HEK293 (cell line): ENCODE results near the gene BIRC6.
A peak's percentile ranks its signal among the peaks of the same experiment; 100 is the strongest.

Experiments used
- CTCF ChIA-PET: fragments of 350-600 bp; formaldehyde crosslinking; extraction: SDS; loops from one replicate; lab custom pipeline; 2021; ENCODE audit warnings: antibody characterized with exemption; lab: Yijun Ruan, JAX
- POLR2A ChIA-PET: fragments of 300-600 bp; formaldehyde crosslinking; extraction: SDS; loops from one replicate; lab custom pipeline; 2020; ENCODE audit warnings: antibody characterized with exemption, inconsistent platforms; lab: Yijun Ruan, JAX
- H3K27ac ChIP-seq: fragments of 200-500 bp; sonication (Bioruptor generic); 2 replicates; pipeline ENCODE4 v1.5.1; 2014; ENCODE audit warnings: low read depth, low read length, control low read depth, inconsistent platforms; ENCODE audit errors: extremely low read depth
- H3K36me3 ChIP-seq, 2 experiments: fragments of 200-500 bp in 1 of 2; sonication (Bioruptor generic) in 1 of 2; 1 replicate in 1 of 2; 2 replicates in 1 of 2; pipeline ENCODE4 v1.5.1; 2014 to 2017; ENCODE audit warnings: inconsistent platforms in 2 of 2, low read length in 2 of 2; ENCODE audit not compliant: control insufficient read depth in 2 of 2, insufficient read depth in 1 of 2
- H3K4me1 ChIP-seq: fragments of 200-500 bp; sonication (Bioruptor generic); 2 replicates; pipeline ENCODE4 v1.5.1; 2014; ENCODE audit warnings: mild to moderate bottlenecking, low read length, inconsistent platforms; ENCODE audit not compliant: control insufficient read depth, insufficient read depth
- H3K4me3 ChIP-seq: 2 replicates; pipeline ENCODE4 v1.5.1; 2011; ENCODE audit warnings: low read depth, mild to moderate bottlenecking, control low read depth, low read length, moderate library complexity
- H3K9me3 ChIP-seq: fragments of 200-500 bp; sonication (Bioruptor generic); 2 replicates; pipeline ENCODE4 v1.5.1; 2014; ENCODE audit warnings: low read depth, low read length, inconsistent platforms; ENCODE audit not compliant: control insufficient read depth, insufficient read depth
- MYNN ChIP-seq: fragments of 450-650 bp; formaldehyde crosslinking; IDR thresholded peaks from 2 replicates; pipeline ENCODE4 v1.5.1; 2016; ENCODE audit warnings: missing biosample characterization, missing genetic modification characterization, borderline replicate concordance
- SETDB1 ChIP-seq: IDR thresholded peaks from one replicate; pipeline ENCODE4 v1.6.1; 2017; ENCODE audit warnings: mild to moderate bottlenecking, low read length, moderate library complexity, mixed read lengths; ENCODE audit not compliant: insufficient read length
- ZFHX2 ChIP-seq: fragments of 450-650 bp; formaldehyde crosslinking; conservative IDR thresholded peaks from 2 replicates; pipeline ENCODE4 v1.5.1; 2016; ENCODE audit warnings: missing biosample characterization, missing genetic modification characterization
- ZNF114 ChIP-seq: fragments of 450-650 bp; formaldehyde crosslinking; IDR thresholded peaks from 2 replicates; pipeline ENCODE4 v1.5.0; 2017; ENCODE audit warnings: missing biosample characterization, missing genetic modification characterization
- ZNF132 ChIP-seq: fragments of 450-650 bp; formaldehyde crosslinking; IDR thresholded peaks from 2 replicates; pipeline ENCODE4 v1.5.1; 2017; ENCODE audit warnings: missing biosample characterization, missing genetic modification characterization, borderline replicate concordance
- ZNF155 ChIP-seq: fragments of 450-650 bp; formaldehyde crosslinking; IDR thresholded peaks from 2 replicates; pipeline ENCODE4 v1.5.1; 2016; ENCODE audit warnings: missing biosample characterization, missing genetic modification characterization
- ZNF223 ChIP-seq: fragments of 450-650 bp; formaldehyde crosslinking; IDR thresholded peaks from 2 replicates; pipeline ENCODE4 v1.5.1; 2016; ENCODE audit warnings: missing biosample characterization, missing genetic modification characterization
- ZNF473 ChIP-seq: fragments of 450-650 bp; formaldehyde crosslinking; IDR thresholded peaks from 2 replicates; pipeline ENCODE4 v1.5.1; 2017; ENCODE audit warnings: missing biosample characterization, missing genetic modification characterization
- ZNF555 ChIP-seq: fragments of 450-650 bp; formaldehyde crosslinking; conservative IDR thresholded peaks from 2 replicates; pipeline ENCODE4 v1.5.1; 2017; ENCODE audit warnings: missing biosample characterization, mild to moderate bottlenecking, missing genetic modification characterization, inconsistent platforms
- ZNF677 ChIP-seq: fragments of 450-650 bp; IDR thresholded peaks from 2 replicates; pipeline ENCODE4 v1.5.0; 2018; ENCODE audit warnings: missing biosample characterization, mild to moderate bottlenecking, missing genetic modification characterization, moderate library complexity
- ZSCAN30 ChIP-seq: fragments of 450-650 bp; IDR thresholded peaks from 2 replicates; pipeline ENCODE4 v1.5.1; 2018; ENCODE audit warnings: missing biosample characterization, mild to moderate bottlenecking, missing genetic modification characterization, moderate library complexity
- TF ChIP-seq, protein P1 (sequence below): fragments of 450-650 bp; IDR thresholded peaks from 2 replicates; pipeline ENCODE4 v1.5.1; 2018; ENCODE audit warnings: missing biosample characterization, missing genetic modification characterization
- TF ChIP-seq, protein P2 (sequence below): fragments of 450-650 bp; formaldehyde crosslinking; IDR thresholded peaks from 2 replicates; pipeline ENCODE4 v1.5.1; 2016; ENCODE audit warnings: missing biosample characterization, missing genetic modification characterization
- TF ChIP-seq, protein P3 (sequence below): fragments of 450-650 bp; formaldehyde crosslinking; IDR thresholded peaks from 2 replicates; pipeline ENCODE4; 2016; ENCODE audit warnings: missing biosample characterization, missing genetic modification characterization
- TF ChIP-seq, protein P4 (sequence below): fragments of 450-650 bp; formaldehyde crosslinking; IDR thresholded peaks from 2 replicates; pipeline ENCODE4 v1.5.1; 2016; ENCODE audit warnings: missing biosample characterization, missing genetic modification characterization
- TF ChIP-seq, protein P5 (sequence below): fragments of 450-650 bp; formaldehyde crosslinking; IDR thresholded peaks from 2 replicates; pipeline ENCODE4 v1.5.1; 2017; ENCODE audit warnings: missing biosample characterization, missing genetic modification characterization
- TF ChIP-seq, protein P6 (sequence below): fragments of 450-650 bp; formaldehyde crosslinking; IDR thresholded peaks from 2 replicates; pipeline ENCODE4 v1.5.1; 2016; ENCODE audit warnings: missing biosample characterization, missing genetic modification characterization

The BIRC6 gene

DNA sequence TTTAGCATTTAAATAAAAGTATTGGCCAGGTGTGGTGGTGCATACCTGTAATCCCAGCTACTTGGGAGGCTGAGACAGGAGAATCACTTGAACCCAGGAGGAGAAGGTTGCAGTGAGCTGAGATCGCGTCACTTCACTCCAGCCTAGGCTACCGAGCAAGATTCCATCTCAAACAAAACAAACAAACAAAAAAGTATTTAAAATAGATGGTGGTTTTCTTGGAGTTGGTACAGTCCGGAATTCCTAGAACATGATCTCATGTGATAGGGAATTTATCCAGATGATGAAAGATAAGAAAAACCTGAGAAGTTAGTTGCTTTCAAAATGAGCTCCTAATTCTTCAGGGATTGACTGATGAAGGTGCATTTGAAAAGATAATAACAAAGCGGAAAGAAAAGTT lies 62.0 kb downstream of the BIRC6 start:
- no peaks in the 10 kb centered on the region for H3K4me1 ChIP-seq
- peaks cover 18 to 36% of the 10 kb centered on the region in 2 experiments for H3K36me3 ChIP-seq
- no peak overlapping the region for H3K27ac ChIP-seq
- POLR2A ChIA-PET: interaction anchor here (0.7 kb wide), 1 partner anchor 580 kb away, joined by 4 read pairs; no protein-coding TSS in a partner anchor
- H3K9me3 ChIP-seq: no peaks in the 10 kb centered on the region
- TF ChIP-seq, protein P1, sequence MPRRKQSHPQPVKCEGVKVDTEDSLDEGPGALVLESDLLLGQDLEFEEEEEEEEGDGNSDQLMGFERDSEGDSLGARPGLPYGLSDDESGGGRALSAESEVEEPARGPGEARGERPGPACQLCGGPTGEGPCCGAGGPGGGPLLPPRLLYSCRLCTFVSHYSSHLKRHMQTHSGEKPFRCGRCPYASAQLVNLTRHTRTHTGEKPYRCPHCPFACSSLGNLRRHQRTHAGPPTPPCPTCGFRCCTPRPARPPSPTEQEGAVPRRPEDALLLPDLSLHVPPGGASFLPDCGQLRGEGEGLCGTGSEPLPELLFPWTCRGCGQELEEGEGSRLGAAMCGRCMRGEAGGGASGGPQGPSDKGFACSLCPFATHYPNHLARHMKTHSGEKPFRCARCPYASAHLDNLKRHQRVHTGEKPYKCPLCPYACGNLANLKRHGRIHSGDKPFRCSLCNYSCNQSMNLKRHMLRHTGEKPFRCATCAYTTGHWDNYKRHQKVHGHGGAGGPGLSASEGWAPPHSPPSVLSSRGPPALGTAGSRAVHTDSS (tag by site-specific recombination): no peak
- TF ChIP-seq SETDB1 (peak; percentile 23), ZNF555 (no peak), ZNF155 (no peak), ZNF473 (tag by site-specific recombination) (no peak), ZNF677 (no peak)
- TF ChIP-seq, protein P2, sequence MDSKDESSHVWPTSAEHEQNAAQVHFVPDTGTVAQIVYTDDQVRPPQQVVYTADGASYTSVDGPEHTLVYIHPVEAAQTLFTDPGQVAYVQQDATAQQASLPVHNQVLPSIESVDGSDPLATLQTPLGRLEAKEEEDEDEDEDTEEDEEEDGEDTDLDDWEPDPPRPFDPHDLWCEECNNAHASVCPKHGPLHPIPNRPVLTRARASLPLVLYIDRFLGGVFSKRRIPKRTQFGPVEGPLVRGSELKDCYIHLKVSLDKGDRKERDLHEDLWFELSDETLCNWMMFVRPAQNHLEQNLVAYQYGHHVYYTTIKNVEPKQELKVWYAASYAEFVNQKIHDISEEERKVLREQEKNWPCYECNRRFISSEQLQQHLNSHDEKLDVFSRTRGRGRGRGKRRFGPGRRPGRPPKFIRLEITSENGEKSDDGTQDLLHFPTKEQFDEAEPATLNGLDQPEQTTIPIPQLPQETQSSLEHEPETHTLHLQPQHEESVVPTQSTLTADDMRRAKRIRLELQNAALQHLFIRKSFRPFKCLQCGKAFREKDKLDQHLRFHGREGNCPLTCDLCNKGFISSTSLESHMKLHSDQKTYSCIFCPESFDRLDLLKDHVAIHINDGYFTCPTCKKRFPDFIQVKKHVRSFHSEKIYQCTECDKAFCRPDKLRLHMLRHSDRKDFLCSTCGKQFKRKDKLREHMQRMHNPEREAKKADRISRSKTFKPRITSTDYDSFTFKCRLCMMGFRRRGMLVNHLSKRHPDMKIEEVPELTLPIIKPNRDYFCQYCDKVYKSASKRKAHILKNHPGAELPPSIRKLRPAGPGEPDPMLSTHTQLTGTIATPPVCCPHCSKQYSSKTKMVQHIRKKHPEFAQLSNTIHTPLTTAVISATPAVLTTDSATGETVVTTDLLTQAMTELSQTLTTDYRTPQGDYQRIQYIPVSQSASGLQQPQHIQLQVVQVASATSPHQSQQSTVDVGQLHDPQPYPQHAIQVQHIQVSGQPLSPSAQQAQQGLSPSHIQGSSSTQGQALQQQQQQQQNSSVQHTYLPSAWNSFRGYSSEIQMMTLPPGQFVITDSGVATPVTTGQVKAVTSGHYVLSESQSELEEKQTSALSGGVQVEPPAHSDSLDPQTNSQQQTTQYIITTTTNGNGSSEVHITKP (tag by site-specific recombination): peak; percentile 76
- CTCF ChIA-PET: no interaction called here
- H3K4me3 ChIP-seq: no peak overlapping the region

DNA sequence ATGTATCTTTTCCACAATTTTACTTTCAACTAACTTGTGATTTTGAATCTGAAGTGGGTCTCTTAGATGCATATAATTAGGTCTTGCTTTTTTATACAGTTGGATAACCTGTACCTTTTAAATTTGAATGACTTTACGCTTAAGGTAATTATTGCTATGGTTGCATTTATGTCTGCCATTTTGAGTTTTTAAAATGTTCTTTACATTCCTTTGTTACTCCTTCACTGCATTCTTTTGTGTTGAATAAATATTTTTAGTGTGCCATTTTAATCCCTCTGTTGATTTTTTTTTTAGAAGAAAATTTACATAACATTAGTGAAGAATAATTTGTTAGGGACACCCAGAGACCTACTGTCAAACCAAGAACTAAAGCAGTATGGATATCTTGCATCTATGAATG lies 65.3 kb downstream of the BIRC6 start:
- ChIA-PET POLR2A (no interaction called here), CTCF (no interaction called here)
- no peak overlapping the region for H3K4me3 ChIP-seq
- TF ChIP-seq, protein P3, sequence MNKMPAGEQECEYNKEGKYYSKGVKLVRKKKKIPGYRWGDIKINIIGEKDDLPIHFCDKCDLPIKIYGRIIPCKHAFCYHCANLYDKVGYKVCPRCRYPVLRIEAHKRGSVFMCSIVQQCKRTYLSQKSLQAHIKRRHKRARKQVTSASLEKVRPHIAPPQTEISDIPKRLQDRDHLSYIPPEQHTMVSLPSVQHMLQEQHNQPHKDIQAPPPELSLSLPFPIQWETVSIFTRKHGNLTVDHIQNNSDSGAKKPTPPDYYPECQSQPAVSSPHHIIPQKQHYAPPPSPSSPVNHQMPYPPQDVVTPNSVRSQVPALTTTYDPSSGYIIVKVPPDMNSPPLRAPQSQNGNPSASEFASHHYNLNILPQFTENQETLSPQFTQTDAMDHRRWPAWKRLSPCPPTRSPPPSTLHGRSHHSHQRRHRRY (tag by site-specific recombination): no peak
- TF ChIP-seq ZSCAN30 (tag by site-specific recombination): no peak
- TF ChIP-seq, protein P4, sequence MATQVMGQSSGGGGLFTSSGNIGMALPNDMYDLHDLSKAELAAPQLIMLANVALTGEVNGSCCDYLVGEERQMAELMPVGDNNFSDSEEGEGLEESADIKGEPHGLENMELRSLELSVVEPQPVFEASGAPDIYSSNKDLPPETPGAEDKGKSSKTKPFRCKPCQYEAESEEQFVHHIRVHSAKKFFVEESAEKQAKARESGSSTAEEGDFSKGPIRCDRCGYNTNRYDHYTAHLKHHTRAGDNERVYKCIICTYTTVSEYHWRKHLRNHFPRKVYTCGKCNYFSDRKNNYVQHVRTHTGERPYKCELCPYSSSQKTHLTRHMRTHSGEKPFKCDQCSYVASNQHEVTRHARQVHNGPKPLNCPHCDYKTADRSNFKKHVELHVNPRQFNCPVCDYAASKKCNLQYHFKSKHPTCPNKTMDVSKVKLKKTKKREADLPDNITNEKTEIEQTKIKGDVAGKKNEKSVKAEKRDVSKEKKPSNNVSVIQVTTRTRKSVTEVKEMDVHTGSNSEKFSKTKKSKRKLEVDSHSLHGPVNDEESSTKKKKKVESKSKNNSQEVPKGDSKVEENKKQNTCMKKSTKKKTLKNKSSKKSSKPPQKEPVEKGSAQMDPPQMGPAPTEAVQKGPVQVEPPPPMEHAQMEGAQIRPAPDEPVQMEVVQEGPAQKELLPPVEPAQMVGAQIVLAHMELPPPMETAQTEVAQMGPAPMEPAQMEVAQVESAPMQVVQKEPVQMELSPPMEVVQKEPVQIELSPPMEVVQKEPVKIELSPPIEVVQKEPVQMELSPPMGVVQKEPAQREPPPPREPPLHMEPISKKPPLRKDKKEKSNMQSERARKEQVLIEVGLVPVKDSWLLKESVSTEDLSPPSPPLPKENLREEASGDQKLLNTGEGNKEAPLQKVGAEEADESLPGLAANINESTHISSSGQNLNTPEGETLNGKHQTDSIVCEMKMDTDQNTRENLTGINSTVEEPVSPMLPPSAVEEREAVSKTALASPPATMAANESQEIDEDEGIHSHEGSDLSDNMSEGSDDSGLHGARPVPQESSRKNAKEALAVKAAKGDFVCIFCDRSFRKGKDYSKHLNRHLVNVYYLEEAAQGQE (tag by site-specific recombination): no peak
- TF ChIP-seq, protein P5, sequence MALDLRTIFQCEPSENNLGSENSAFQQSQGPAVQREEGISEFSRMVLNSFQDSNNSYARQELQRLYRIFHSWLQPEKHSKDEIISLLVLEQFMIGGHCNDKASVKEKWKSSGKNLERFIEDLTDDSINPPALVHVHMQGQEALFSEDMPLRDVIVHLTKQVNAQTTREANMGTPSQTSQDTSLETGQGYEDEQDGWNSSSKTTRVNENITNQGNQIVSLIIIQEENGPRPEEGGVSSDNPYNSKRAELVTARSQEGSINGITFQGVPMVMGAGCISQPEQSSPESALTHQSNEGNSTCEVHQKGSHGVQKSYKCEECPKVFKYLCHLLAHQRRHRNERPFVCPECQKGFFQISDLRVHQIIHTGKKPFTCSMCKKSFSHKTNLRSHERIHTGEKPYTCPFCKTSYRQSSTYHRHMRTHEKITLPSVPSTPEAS (tag by site-specific recombination): no peak
- TF ChIP-seq ZNF114: no peak
- TF ChIP-seq, protein P6, sequence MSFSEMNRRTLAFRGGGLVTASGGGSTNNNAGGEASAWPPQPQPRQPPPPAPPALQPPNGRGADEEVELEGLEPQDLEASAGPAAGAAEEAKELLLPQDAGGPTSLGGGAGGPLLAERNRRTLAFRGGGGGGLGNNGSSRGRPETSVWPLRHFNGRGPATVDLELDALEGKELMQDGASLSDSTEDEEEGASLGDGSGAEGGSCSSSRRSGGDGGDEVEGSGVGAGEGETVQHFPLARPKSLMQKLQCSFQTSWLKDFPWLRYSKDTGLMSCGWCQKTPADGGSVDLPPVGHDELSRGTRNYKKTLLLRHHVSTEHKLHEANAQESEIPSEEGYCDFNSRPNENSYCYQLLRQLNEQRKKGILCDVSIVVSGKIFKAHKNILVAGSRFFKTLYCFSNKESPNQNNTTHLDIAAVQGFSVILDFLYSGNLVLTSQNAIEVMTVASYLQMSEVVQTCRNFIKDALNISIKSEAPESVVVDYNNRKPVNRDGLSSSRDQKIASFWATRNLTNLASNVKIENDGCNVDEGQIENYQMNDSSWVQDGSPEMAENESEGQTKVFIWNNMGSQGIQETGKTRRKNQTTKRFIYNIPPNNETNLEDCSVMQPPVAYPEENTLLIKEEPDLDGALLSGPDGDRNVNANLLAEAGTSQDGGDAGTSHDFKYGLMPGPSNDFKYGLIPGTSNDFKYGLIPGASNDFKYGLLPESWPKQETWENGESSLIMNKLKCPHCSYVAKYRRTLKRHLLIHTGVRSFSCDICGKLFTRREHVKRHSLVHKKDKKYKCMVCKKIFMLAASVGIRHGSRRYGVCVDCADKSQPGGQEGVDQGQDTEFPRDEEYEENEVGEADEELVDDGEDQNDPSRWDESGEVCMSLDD: no peak
- no peak for TF ChIP-seq ZNF223 (tag by site-specific recombination)
- no peak for TF ChIP-seq ZFHX2 (tag by site-specific recombination)
- no peak for TF ChIP-seq ZNF132 (tag by site-specific recombination)
- TF ChIP-seq MYNN: no peak
- peaks cover 8% of the 10 kb centered on the region; the same call in 1 of the 2 replicates for H3K4me1 ChIP-seq
- H3K9me3 ChIP-seq: no peaks in the 10 kb centered on the region
- H3K27ac ChIP-seq: no peak overlapping the region
- H3K36me3 ChIP-seq: peaks cover 10% of the 10 kb centered on the region in 2 experiments; a peak in 2 of 3 replicates
